Medulla oblongata (tissue), 1 donor: ENCODE data around the gene NCF1.
"Not testable (repeated sequence)": the region's sequence is repeated elsewhere in the genome, so short reads cannot be mapped to it uniquely, and the experiment has no call there.

Source experiments
- DNase-seq: peaks from one replicate; pipeline ENCODE4 v3.0.0-alpha.2; 2015; ENCODE audit errors: extremely low spot score

The NCF1 gene

DNA sequence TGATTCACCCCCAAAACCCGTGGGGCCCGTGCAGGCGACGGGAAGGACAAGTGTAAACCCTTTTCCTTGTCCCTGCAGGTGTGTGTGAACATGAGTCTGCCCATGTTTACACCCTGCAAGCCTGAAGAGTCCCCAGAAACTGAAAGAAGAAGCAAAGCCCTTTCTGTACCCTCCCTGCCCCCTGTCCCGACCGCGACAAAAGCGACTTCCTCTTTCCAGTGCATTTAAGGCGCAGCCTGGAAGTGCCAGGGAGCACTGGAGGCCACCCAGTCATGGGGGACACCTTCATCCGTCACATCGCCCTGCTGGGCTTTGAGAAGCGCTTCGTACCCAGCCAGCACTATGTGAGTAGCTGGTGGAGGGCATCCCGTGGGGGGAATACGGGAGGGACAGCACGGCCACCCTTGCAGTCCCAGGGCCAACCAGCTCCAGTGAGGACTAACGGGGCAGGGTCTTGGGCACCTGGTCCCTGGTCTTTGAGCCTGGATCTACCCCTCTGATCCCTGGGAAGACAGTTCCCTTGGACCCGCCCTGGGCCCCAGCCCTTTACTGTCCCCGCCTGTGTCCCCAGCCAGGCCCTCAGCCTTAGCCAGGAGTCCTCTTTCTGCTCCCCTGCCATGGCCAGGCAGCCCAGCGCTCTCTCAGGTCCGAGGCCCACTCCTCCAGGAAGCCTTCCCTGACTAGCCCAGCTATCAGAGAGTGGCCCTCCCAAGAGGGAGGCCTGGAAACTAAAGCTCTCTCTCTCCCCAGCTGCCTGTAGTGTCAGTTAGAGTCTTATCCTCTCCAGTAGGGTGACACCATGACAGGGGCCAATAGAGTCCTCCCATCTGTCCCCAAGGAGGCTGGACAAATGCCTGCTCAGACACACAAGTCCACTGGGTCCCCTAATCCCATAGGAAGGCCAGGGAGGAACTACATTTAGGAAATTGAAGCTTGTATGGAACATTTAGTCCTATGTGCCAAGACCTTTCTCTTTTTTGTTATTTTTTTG lies at the start of gene NCF1:
TSS of gene NCF1 (plus strand) at position 252 of the 991 bp plus-strand sequence. CDS start at position 273, 21 bp downstream.
- DNase-seq: not testable (repeated sequence)

GRCh38 chr7:74725840-74726239 lies 48.0 kb upstream of the NCF1 start:
- DNase-seq: no peak

DNA sequence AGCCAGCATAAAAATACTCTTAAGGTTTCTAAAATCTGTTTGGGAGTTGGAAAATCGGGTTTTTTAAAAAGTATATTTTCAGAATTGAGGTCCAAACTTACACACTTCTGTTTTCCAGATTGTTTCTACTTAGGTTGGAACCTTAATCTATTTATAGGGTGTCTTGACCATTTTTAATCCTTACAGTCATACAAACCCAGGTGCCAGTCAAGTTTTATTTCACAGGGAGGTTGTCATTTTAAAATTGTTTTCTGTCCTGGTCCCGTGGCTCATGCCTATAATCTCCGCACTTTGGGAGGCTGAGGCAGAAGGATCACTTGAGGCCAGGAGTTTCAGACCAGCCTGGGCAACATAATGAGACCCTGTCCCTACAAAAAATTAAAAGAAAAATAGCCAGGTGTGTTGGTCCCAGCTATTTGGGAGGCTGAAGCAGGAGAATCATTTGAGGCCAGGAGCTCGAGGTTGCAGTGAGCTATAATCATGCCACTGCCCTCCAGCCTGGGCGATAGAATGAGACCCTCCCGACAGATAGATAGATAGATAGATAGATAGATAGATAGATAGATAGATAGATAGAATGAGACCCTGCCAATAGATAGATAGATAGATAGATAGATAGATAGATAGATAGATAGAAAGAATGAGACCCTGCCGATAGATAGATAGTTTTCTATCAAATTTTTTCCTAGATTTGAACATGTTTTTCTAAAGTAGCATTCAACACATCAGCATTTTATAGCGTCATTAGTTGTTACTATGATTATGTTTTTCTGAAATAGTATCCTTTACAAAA lies 47.3 kb upstream of the NCF1 start:
- DNase-seq: no peak

GRCh38 chr7:74728686-74729085 lies 45.1 kb upstream of the NCF1 start:
- not testable (repeated sequence) for DNase-seq

- DNase-seq: not testable (repeated sequence)
Observed at GRCh38 chr7:74730186-74730585, 43.6 kb upstream of the NCF1 start.

DNA sequence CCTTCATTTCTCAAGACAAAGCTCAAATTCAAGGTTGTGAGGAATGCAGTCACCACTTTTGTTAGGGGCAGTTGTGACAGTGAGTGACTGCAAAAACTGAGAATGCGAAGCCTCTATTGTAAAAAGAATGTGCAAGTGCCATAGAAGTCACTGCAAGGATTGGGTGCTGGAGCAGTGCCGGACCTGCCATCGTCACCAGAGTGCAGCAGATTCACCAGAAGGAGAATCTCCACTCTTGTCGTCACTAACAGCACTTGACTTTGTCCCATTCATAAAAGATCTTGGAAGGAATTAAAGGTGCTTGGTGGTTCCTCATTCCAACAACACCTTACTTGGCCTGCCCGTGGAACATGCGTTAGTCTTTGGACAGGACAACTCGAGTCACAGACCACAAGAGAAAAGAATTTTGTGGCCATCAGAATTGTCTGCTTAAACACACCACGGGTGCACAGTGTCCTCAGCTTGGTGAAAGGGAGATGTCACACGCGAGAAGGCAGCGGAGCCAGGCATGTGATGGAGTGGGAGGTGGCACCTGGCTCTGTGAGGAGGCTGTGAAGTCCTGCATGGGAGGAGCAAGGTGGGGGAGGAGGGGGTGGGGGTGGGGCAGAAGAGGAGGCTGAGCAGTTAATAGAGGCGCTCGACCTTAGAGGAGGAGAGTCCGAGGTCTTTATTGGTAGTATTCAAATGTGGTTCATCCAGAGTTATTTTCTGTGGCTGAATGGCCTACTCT lies 33.7 kb upstream of the NCF1 start:
- DNase-seq: not testable (repeated sequence)

GRCh38 chr7:74743936-74744557 lies 29.8 kb upstream of the NCF1 start:
- DNase-seq: not testable (repeated sequence)

DNA sequence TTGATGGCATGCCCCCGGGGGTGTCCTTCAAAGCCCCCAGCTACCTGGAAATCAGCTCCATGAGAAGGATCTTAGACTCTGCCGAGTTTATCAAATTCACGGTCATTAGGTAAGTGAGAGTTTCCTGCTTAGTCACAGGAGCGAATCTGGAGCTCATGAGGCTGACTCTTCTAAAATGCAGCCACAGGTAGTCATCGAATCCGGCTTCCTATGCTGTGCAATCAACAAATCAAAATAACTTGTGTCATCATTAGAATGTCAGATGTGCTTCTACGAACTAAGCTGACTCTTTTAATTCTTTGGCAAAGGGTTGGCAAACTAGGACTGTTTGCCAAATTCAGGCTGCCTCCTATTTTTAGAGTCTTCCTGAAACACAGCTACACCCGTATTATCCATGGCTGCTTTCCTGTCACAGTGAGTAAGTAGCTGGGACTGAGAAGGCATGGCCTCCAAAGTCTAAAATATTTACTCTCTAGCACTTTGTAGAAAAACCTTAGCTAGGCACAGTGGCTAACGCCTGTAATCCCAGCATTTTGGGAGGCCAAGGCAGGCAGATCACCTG lies 19.8 kb upstream of the NCF1 start:
- DNase-seq: not testable (repeated sequence)

DNA sequence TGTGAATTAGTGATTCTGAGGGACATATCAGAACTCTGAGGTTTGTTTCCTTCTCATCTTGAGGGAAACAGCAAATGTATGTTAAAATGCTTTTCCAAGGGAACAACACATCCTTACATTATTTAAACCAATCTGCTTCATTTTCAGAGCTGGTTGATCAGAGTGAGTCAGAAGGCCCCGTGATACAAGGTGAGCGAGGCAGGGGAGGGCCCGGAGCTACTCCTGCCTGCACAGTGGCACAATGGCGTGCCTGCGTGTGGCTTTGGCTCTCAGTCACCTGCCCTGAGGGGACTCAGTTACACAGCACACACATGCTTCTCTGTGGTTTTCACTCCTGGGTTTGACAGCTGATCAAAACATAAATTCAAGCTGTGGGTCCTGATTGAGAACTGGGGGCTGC lies 17.1 kb upstream of the NCF1 start:
- not testable (repeated sequence) for DNase-seq

DNA sequence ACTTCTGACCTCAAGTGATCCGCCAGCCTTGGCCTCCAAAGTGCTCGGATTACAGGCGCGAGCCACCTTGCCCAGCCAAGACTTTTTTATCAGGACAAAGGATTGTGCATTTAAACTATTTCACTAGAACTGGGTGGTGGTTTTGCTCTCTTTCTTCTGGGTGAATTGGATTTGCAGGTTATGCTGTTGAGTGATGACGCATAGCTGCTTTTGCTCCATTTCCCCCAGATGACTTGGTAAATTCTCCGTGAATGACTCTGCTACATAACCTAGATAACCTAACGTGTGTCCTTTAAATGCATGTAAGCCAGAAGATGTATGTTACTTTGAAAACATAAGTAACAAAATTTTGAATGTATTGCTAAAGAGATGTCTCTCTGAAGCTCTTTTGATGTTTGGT lies 15.5 kb upstream of the NCF1 start:
- DNase-seq: not testable (repeated sequence)

GRCh38 chr7:74758982-74759381 lies 14.8 kb upstream of the NCF1 start:
- DNase-seq: not testable (repeated sequence)

DNA sequence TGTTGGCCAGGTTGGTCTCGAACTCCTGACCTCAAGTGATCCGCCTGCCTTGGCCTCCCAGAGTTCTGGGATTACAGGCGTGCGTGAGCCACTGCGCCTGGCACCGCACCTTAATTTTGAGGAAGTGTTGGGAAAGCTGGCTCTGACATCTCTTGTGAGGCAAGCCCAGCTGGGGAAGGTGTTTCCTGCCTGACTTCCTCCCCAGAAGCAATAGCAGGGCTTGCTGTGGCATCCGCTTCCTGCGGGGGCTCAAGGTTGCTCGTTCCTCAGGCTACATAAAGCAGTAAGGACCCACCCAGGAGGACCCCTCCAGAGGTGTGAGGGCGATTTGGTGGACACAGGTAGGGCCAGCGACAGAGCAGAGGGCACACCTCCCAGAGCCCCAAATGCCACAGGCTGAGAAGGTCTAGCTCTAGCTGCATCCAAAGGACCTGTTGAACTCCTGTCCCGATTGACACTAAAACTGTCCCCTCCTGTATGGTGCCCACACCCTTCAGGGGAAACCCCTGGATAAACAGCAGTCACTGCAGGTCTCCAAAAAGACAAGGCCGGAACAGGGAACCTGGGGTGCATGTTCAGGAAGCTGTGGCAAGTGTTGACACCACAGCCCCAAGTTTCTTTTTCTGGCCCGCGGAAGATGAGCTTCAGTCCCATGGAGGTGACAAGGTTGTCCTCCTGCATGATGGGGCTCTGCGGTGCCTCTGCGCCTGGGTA lies 8.4 kb upstream of the NCF1 start:
- DNase-seq: not testable (repeated sequence)

DNA sequence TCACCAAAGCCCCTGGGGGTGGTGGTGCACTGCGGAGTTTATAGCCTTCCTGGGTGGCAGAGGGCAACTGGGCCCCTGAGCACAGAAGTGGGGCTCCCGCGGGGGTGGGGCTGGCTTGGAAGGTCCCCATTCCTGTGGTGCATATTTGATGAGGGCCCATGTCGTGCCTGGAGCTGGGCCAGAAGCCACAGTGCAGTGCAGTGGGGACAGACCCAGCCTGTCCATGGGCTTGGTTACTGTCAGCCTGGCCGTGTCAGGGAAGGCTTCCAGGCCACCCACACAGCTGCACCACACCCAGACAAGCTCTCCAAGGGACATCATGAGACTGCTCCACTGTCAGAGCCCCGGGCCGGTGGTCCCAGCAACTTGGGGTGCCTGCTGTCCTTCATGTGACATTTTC lies 7.3 kb upstream of the NCF1 start:
- DNase-seq: not testable (repeated sequence)

DNA sequence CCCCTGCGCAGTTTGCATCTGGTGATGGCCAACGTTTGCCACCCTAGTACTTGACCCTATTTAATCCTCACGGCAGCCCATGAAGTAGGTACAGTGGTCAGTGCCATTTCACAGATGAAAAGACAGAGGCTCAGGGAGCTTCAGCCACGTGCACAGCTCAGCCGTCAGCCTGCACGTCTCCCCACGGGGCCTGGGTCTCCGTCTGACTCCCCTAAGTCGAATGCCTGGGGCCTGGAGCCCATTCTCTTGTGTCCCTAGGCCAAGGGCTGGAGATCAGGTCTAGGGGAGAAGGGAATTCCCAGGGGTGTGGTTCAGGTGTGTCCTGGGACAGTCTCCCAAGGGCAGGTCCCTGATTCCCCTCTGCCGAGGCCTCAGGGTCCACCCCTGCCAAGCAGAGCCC lies 6.8 kb upstream of the NCF1 start:
- DNase-seq: not testable (repeated sequence)

DNA sequence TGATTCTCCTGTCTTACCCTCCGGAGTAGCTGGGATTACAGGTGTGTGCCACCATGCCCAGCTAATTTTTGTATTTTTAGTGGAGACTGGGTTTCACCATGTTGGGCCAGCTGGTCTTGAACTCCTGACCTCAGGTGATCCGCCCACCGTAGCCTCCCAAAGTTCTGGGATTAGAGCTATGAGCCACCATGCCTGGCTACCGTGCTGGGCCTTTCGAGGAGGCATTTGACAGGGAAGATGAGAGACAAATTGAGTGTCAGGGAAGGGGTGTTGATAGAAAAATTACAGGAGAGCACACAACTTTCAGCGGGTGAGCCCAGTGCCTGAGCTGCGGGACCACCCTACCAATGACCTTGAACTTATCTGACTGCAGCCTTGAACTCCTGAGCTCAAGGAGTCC lies 3.7 kb upstream of the NCF1 start:
- DNase-seq: not testable (repeated sequence)

GRCh38 chr7:74772093-74772492 lies 1.7 kb upstream of the NCF1 start:
- not testable (repeated sequence) for DNase-seq

DNA sequence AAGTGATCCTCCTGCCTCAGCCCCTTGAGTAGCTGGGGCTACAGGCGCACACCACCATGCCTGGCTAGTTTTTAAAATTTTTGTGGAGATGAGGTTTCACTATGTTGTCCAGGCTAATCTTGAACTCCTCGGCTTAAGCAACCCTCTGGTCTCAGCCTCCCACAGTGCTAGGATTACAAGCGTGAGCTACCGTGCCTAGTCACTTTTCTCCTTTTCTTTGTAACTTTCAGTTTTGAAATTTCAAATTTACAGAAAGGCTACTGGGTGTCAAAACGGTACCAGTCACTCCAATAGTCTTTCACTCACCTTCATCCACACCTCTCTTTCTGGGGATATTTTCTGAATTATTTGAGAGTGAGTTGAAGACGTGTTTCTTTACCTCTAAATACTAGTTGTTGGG lies 1.3 kb downstream of the NCF1 start:
- DNase-seq: not testable (repeated sequence)

DNA sequence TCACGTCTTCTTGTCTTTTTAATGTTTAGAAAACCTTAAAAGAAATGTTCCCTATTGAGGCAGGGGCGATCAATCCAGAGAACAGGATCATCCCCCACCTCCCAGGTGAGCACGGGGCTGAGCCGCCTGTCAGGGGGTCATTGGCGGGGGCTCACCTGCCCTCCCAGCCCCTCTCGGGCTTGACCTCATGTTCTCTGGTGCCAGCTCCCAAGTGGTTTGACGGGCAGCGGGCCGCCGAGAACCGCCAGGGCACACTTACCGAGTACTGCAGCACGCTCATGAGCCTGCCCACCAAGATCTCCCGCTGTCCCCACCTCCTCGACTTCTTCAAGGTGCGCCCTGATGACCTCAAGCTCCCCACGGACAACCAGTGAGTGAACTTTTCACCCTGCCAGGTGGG lies 5.2 kb downstream of the NCF1 start:
- DNase-seq: not testable (repeated sequence)

DNA sequence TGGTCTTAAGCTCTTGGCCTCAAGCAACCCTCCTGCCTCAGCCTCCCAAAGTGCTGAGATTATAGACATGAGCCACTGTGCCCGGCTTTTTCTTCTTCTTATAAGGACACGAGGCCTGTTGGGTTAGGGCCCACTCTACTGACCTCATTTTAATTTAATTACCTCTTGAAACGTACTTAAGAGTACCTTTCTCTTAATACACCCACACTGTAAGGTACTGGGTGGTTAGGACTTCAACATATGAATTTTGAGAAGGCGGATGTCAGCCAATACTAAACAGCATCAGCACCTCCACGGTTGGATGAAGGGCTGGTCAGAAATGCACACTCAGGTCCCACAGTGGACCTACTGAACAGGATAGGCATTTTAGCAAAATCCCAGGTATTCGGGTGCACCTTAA lies 7.9 kb downstream of the NCF1 start:
- not testable (repeated sequence) for DNase-seq

- DNase-seq: not testable (repeated sequence)
Observed at GRCh38 chr7:74783595-74783994, 9.8 kb downstream of the NCF1 start.
